Smooth muscle cell (in vitro differentiated cells): ENCODE results near the gene LRR1. TPM values are rescaled to one million over a fixed set of nuclear protein-coding genes. Genes with fewer than 3 reads are reported as not detected.

ENCODE experiments used
- DNase-seq: peaks from one replicate; lab custom pipeline; 2025; ENCODE audit not compliant: unreplicated experiment; lab: John Stamatoyannopoulos, UW
- H2AFZ ChIP-seq: fragments of 200-600 bp; sonication (generic); 2 replicates; pipeline ENCODE4 v1.6.0; 2016; ENCODE audit warnings: antibody characterized with exemption, low read depth, mild to moderate bottlenecking
- H3F3A ChIP-seq: fragments of 200-600 bp; sonication (generic); 2 replicates; pipeline ENCODE4 v1.6.0; 2017; ENCODE audit warnings: antibody characterized with exemption, low read depth
- H3K27ac ChIP-seq: fragments of 200-600 bp; sonication (generic); 2 replicates; pipeline ENCODE4 v1.5.1; 2016; ENCODE audit warnings: low read depth, mild to moderate bottlenecking
- H3K27me3 ChIP-seq: fragments of 200-600 bp; sonication (generic); 2 replicates; pipeline ENCODE4 v1.6.1; 2016; ENCODE audit warnings: low read depth, mild to moderate bottlenecking
- H3K36me3 ChIP-seq: fragments of 200-600 bp; sonication (generic); 2 replicates; pipeline ENCODE4 v1.5.1; 2016; ENCODE audit warnings: low read depth
- H3K4me1 ChIP-seq: fragments of 200-600 bp; sonication (generic); 2 replicates; pipeline ENCODE4 v1.5.1; 2016; ENCODE audit warnings: low read depth
- H3K4me2 ChIP-seq: fragments of 200-600 bp; sonication (generic); 2 replicates; pipeline ENCODE4 v1.6.0; 2016; ENCODE audit warnings: mild to moderate bottlenecking
- H3K4me3 ChIP-seq: fragments of 200-600 bp; sonication (generic); 2 replicates; pipeline ENCODE4 v1.5.1; 2016; ENCODE audit warnings: mild to moderate bottlenecking
- H3K79me2 ChIP-seq: fragments of 200-600 bp; sonication (generic); 2 replicates; pipeline ENCODE4 v1.6.0; 2016; ENCODE audit warnings: low read depth, mild to moderate bottlenecking
- H3K9ac ChIP-seq: fragments of 200-600 bp; sonication (generic); 2 replicates; pipeline ENCODE4 v1.6.0; 2016; ENCODE audit warnings: low read depth
- H3K9me3 ChIP-seq: fragments of 200-600 bp; sonication (generic); replicated peaks from 2 replicates; pipeline ENCODE4 v1.5.1; 2016; ENCODE audit warnings: low read depth
- H4K20me1 ChIP-seq: fragments of 200-600 bp; sonication (generic); 2 replicates; pipeline ENCODE4 v1.6.0; 2016; ENCODE audit warnings: low read depth
- WGBS: methylation state at CpG from one replicate; pipeline ENCODE4 v1.1.7; 2016; ENCODE audit warnings: low lambda C conversion rate; 5-methylcytosine and 5-hydroxymethylcytosine counted together
- polyA plus RNA-seq: library from polyadenylated mRNA; unstranded; fragments of >200 nt; fragmentation: Nextera tagmentation; extraction: Ambion mirVana; gene quantifications from 2 replicates; pipeline ENCODE4 v1.2.1, GENCODE V29; 2016
- total RNA-seq: library from RNA; depleted of rRNA; stranded (reverse); fragments of >200 nt; gene quantifications from 2 replicates; pipeline ENCODE4 v1.2.3, GENCODE V29; 2014
- TF ChIP-seq, protein P1 (sequence below): fragments of 200-600 bp; sonication (generic); IDR thresholded peaks from 2 replicates; pipeline ENCODE4 v1.5.1; 2017; ENCODE audit warnings: borderline replicate concordance, mild to moderate bottlenecking, antibody characterized with exemption; ENCODE audit not compliant: insufficient read depth, poor library complexity, severe bottlenecking

Gene LRR1
- total and polyA plus RNA-seq, 2 experiments from 2014 or later: 14.7 to 18.7 TPM

- no peak for DNase-seq
- TF ChIP-seq, protein P1, sequence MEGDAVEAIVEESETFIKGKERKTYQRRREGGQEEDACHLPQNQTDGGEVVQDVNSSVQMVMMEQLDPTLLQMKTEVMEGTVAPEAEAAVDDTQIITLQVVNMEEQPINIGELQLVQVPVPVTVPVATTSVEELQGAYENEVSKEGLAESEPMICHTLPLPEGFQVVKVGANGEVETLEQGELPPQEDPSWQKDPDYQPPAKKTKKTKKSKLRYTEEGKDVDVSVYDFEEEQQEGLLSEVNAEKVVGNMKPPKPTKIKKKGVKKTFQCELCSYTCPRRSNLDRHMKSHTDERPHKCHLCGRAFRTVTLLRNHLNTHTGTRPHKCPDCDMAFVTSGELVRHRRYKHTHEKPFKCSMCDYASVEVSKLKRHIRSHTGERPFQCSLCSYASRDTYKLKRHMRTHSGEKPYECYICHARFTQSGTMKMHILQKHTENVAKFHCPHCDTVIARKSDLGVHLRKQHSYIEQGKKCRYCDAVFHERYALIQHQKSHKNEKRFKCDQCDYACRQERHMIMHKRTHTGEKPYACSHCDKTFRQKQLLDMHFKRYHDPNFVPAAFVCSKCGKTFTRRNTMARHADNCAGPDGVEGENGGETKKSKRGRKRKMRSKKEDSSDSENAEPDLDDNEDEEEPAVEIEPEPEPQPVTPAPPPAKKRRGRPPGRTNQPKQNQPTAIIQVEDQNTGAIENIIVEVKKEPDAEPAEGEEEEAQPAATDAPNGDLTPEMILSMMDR: no peak
- Histone ChIP-seq H3F3A (no peaks in the 10 kb centered on the region), H3K9ac (no peak overlapping the region), H3K79me2 (no peaks in the 10 kb centered on the region), H3K36me3 (no peaks in the 10 kb centered on the region), H2AFZ (no peak overlapping the region), H3K4me3 (no peak overlapping the region), H3K27me3 (no peaks in the 10 kb centered on the region), H4K20me1 (no peaks in the 10 kb centered on the region), H3K27ac (no peak overlapping the region), H3K4me1 (no peaks in the 10 kb centered on the region), H3K9me3 (no peaks in the 10 kb centered on the region), H3K4me2 (no peak overlapping the region)
- 93% methylated on average over 6 of the region's 6 CpGs for WGBS
These were observed 38.6 kb upstream of the LRR1 start for GRCh38 chr14:49559979-49560768.

DNA sequence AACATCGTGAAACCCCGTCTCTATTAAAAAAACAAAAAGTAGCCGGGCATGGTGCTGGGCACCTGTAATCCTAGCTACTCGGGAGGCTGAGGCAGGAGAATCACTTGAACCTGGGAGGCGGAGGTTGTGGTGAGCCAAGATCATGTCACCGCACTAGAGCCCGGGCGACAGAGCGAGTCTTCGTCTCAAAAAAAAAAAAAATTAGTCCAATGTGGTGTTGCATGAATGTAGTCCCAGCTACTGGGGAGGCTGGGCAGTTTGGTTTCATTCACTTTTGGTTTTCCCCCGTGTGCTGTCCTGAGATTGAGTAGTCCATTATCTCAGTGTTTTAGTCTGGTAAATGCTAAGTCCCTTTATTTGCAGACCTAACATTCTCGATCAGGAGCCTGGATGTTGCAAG is 32.0 kb upstream of the LRR1 start:
- Histone ChIP-seq H3K27me3 (no peaks in the 10 kb centered on the region), H2AFZ (no peak overlapping the region), H3F3A (no peaks in the 10 kb centered on the region), H3K9ac (no peak overlapping the region), H3K9me3 (no peaks in the 10 kb centered on the region), H4K20me1 (no peaks in the 10 kb centered on the region), H3K27ac (no peak overlapping the region), H3K79me2 (no peaks in the 10 kb centered on the region), H3K4me2 (no peak overlapping the region), H3K4me3 (no peak overlapping the region), H3K36me3 (no peaks in the 10 kb centered on the region), H3K4me1 (no peaks in the 10 kb centered on the region)
- TF ChIP-seq, protein P1: no peak
- 94% methylated on average over 12 of the region's 12 CpGs for WGBS
- DNase-seq: no peak

GRCh38 chr14:49569281-49569680 is 29.5 kb upstream of the LRR1 start:
- no peak for DNase-seq
- Histone ChIP-seq H3K9ac (no peak overlapping the region), H3K79me2 (no peaks in the 10 kb centered on the region), H3K4me1 (no peaks in the 10 kb centered on the region), H3K27me3 (no peaks in the 10 kb centered on the region), H2AFZ (no peak overlapping the region), H3K27ac (no peak overlapping the region), H3F3A (no peaks in the 10 kb centered on the region), H3K9me3 (no peaks in the 10 kb centered on the region), H4K20me1 (no peaks in the 10 kb centered on the region), H3K4me3 (no peak overlapping the region), H3K4me2 (no peak overlapping the region), H3K36me3 (no peaks in the 10 kb centered on the region)
- TF ChIP-seq, protein P1: no peak
- WGBS: 91% methylated on average over 3 of the region's 3 CpGs

DNA sequence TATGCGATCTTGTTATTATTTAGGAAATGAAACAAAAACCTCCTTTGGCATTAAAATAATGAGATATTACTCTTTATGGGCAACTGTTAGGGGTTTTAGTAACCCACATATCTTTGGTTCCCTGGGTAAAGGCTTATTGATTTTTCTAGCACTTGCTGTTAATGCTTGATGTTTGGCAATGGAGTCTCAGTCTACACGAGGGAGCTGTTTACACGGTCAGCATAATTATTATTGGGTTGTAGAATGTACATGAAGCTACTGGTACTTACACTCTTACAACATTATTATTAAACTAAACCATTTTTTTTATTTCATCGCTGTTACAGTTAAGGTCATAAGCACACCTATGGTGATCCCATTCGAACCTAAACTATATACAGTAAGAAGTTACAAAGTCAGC is 24.7 kb upstream of the LRR1 start:
- no peak overlapping the region for H3K27ac ChIP-seq
- no peak overlapping the region for H3K9ac ChIP-seq
- TF ChIP-seq, protein P1: no peak
- no peaks in the 10 kb centered on the region for H3K4me1 ChIP-seq
- no peaks in the 10 kb centered on the region for H3K36me3 ChIP-seq
- H3K4me2 ChIP-seq: no peak overlapping the region
- no peak for DNase-seq
- H2AFZ ChIP-seq: no peak overlapping the region
- 93% methylated on average over 5 of the region's 5 CpGs for WGBS
- H3K9me3 ChIP-seq: no peaks in the 10 kb centered on the region
- no peaks in the 10 kb centered on the region for H3F3A ChIP-seq
- H4K20me1 ChIP-seq: peaks cover 14% of the 10 kb centered on the region
- H3K4me3 ChIP-seq: no peak overlapping the region
- H3K79me2 ChIP-seq: no peaks in the 10 kb centered on the region
- no peaks in the 10 kb centered on the region for H3K27me3 ChIP-seq
